Hematopoietic multipotent progenitor cell treated with erythropoietin and hydrocortisone succinate and interleukin-3 and kit ligand, for 15 days (in vitro differentiated cells): ENCODE measurements around the gene SHB.
A peak's percentile ranks its signal among the peaks of the same experiment; 100 is the strongest.

Source experiments
- DNase-seq: peaks from one replicate; pipeline ENCODE4 v3.0.0-alpha.2; 2015; ENCODE audit warnings: low spot score

The SHB gene

GRCh38 chr9:37988602-37989001 lies 80.4 kb downstream of the SHB start:
- DNase-seq, result no peak

GRCh38 chr9:37988041-37988440 lies 81.0 kb downstream of the SHB start:
- DNase-seq, result no peak

- no peak for DNase-seq
These were observed 81.5 kb downstream of the SHB start for GRCh38 chr9:37987467-37987981.

GRCh38 chr9:37986771-37987258 lies 82.2 kb downstream of the SHB start:
- no peak for DNase-seq

GRCh38 chr9:37986001-37986400 lies 83.0 kb downstream of the SHB start:
- no peak for DNase-seq

GRCh38 chr9:37984672-37985611 lies 84.1 kb downstream of the SHB start:
- no peak for DNase-seq

GRCh38 chr9:37984278-37984671 lies 84.8 kb downstream of the SHB start:
- DNase-seq, result no peak

GRCh38 chr9:37983381-37984067 lies 85.5 kb downstream of the SHB start:
- no peak for DNase-seq

GRCh38 chr9:37979844-37980243 lies 89.2 kb downstream of the SHB start:
- DNase-seq, result no peak

GRCh38 chr9:37978983-37979382 lies 90.0 kb downstream of the SHB start:
- DNase-seq, result no peak

- DNase-seq, result no peak
These were observed 90.6 kb downstream of the SHB start for GRCh38 chr9:37978481-37978864.

- no peak for DNase-seq
These were observed 91.1 kb downstream of the SHB start for GRCh38 chr9:37977851-37978480.

- DNase-seq, result no peak
These were observed 92.1 kb downstream of the SHB start for GRCh38 chr9:37976714-37977477.

GRCh38 chr9:37975639-37976038 lies 93.4 kb downstream of the SHB start:
- DNase-seq, result no peak

- no peak for DNase-seq
These were observed 94.4 kb downstream of the SHB start for GRCh38 chr9:37974506-37975173.

GRCh38 chr9:37972351-37972848 lies 96.6 kb downstream of the SHB start:
- DNase-seq, result peak; percentile 11

- no peak for DNase-seq
These were observed 97.3 kb downstream of the SHB start for GRCh38 chr9:37971691-37972090.

- DNase-seq, result no peak
These were observed 97.9 kb downstream of the SHB start for GRCh38 chr9:37971108-37971459.

GRCh38 chr9:37970301-37971107 lies 98.5 kb downstream of the SHB start:
- no peak for DNase-seq
